ENCODE results near the gene YPEL1. TPM values are rescaled to one million over a fixed set of nuclear protein-coding genes. Genes with fewer than 3 reads are reported as not detected.
"Not testable (repeated sequence)": the region's sequence is repeated elsewhere in the genome, so short reads cannot be mapped to it uniquely, and the experiment has no call there.

The YPEL1 gene
- total RNA-seq, 1 donor from 2014 or later: 32.2 TPM

GRCh38 chr22:21679383-21679782, 56.2 kb downstream of the YPEL1 start:
- H3K4me3 ChIP-seq: no peak overlapping the region
- H3K27me3 Mint-ChIP-seq (ENCODE audit: insufficient read depth, low read depth): peaks cover 3% of the 10 kb centered on the region
- no peaks in the 10 kb centered on the region for H3K36me3 ChIP-seq
- no peak overlapping the region for H3K9ac ChIP-seq
- H3K27ac Mint-ChIP-seq: no peak overlapping the region
- no peak for DNase-seq (ENCODE audit: low spot score)
- no peaks in the 10 kb centered on the region for H3K79me2 ChIP-seq (ENCODE audit: low read depth)
- TF ChIP-seq EZH2phosphoT487 (IDR thresholded peaks at IDR 0.05) (no peak), EZH2 (IDR thresholded peaks at IDR 0.05) (no peak), CTCF (IDR thresholded peaks at IDR 0.05) (no peak)
- no peak overlapping the region for H3K4me2 ChIP-seq
- H3K4me3 Mint-ChIP-seq: no peak overlapping the region
- no peak overlapping the region for H2AFZ ChIP-seq (replicated peaks)
- H3K9me3 Mint-ChIP-seq: no peaks in the 10 kb centered on the region
- H3K9me3 ChIP-seq (ENCODE audit: low read depth): no peaks in the 10 kb centered on the region
- no peaks in the 10 kb centered on the region for H3K4me1 ChIP-seq
- peaks cover 2% of the 10 kb centered on the region for H3K4me1 Mint-ChIP-seq
- no peaks in the 10 kb centered on the region for H3F3A ChIP-seq (ENCODE audit: low read depth)
- no peak overlapping the region for H3K27ac ChIP-seq
- H3K27me3 ChIP-seq: no peaks in the 10 kb centered on the region
- H4K20me1 ChIP-seq (ENCODE audit: low read depth): no peaks in the 10 kb centered on the region
- peaks cover 16% of the 10 kb centered on the region for H3K36me3 Mint-ChIP-seq

- not testable (repeated sequence) for H3K9me3 Mint-ChIP-seq; H3K27me3 ChIP-seq; H3K36me3 ChIP-seq; H3K27ac ChIP-seq; H3K27ac Mint-ChIP-seq; H3K4me2 ChIP-seq; H2AFZ ChIP-seq (replicated peaks); H3K4me3 ChIP-seq; H3F3A ChIP-seq (ENCODE audit: low read depth); H3K9ac ChIP-seq; DNase-seq (ENCODE audit: low spot score); H3K79me2 ChIP-seq (ENCODE audit: low read depth); H4K20me1 ChIP-seq (ENCODE audit: low read depth); H3K4me3 Mint-ChIP-seq; H3K4me1 Mint-ChIP-seq; H3K27me3 Mint-ChIP-seq (ENCODE audit: insufficient read depth, low read depth); H3K9me3 ChIP-seq (ENCODE audit: low read depth); H3K4me1 ChIP-seq
- H3K36me3 Mint-ChIP-seq: peaks cover 16% of the 10 kb centered on the region
These were observed 56.8 kb downstream of the YPEL1 start for GRCh38 chr22:21678842-21679241.

GRCh38 chr22:21677606-21678443, 57.8 kb downstream of the YPEL1 start:
- Histone ChIP-seq H3K27me3 (no peaks in the 10 kb centered on the region), H4K20me1 (ENCODE audit: low read depth) (no peaks in the 10 kb centered on the region), H3K4me2 (no peak overlapping the region), H3F3A (ENCODE audit: low read depth) (no peaks in the 10 kb centered on the region), H3K4me3 (no peak overlapping the region), H3K9me3 (ENCODE audit: low read depth) (no peaks in the 10 kb centered on the region), H2AFZ (replicated peaks) (no peak overlapping the region), H3K9ac (no peak overlapping the region), H3K36me3 (no peaks in the 10 kb centered on the region), H3K27ac (no peak overlapping the region), H3K4me1 (no peaks in the 10 kb centered on the region), H3K79me2 (ENCODE audit: low read depth) (no peaks in the 10 kb centered on the region)
- no peaks in the 10 kb centered on the region for H3K9me3 Mint-ChIP-seq
- DNase-seq (ENCODE audit: low spot score): no peak
- H3K4me1 Mint-ChIP-seq: no peaks in the 10 kb centered on the region
- peaks cover 3% of the 10 kb centered on the region for H3K27me3 Mint-ChIP-seq (ENCODE audit: insufficient read depth, low read depth)
- no peak overlapping the region for H3K27ac Mint-ChIP-seq
- H3K36me3 Mint-ChIP-seq: peaks cover 16% of the 10 kb centered on the region
- no peak overlapping the region for H3K4me3 Mint-ChIP-seq
- TF ChIP-seq EZH2 (IDR thresholded peaks at IDR 0.05) (no peak), EZH2phosphoT487 (IDR thresholded peaks at IDR 0.05) (no peak), CTCF (IDR thresholded peaks at IDR 0.05) (no peak)

DNA sequence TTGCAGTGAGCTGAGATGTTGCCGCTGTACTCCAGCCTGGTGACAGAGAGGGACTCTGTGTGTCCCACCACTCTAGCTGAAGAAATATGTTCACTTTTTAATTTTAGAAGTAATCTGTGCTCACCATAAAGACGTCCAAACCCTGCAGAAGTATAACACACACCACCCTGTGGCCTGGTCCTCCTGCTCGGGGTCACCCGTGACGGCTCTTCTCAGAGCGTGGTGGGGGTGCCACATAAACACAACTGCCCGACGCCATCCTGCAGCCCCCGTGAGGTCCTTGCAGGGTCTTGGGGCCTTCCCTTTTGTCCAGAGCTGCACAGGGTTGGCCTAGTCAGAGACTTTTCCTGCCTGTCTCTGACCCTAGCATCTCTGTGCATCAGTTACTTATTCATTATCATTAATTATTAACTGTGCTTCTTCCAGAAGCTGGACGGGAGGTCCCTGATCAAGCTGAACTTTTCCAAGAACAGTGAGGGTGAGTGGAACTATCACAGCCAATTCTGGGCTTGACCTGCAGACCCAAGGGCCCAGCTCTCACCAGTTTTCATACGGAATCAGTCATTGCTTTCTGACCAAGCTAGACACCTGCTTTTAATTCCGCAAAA, 60.9 kb downstream of the YPEL1 start:
- TF ChIP-seq CTCF (IDR thresholded peaks at IDR 0.05) (no peak), EZH2phosphoT487 (IDR thresholded peaks at IDR 0.05) (no peak), EZH2 (IDR thresholded peaks at IDR 0.05) (no peak)
- Histone ChIP-seq H3K9ac (no peak overlapping the region), H3K79me2 (ENCODE audit: low read depth) (no peaks in the 10 kb centered on the region), H3K4me3 (no peak overlapping the region), H3K36me3 (no peaks in the 10 kb centered on the region), H3K9me3 (ENCODE audit: low read depth) (no peaks in the 10 kb centered on the region), H3K27ac (no peak overlapping the region), H3F3A (ENCODE audit: low read depth) (no peaks in the 10 kb centered on the region), H2AFZ (replicated peaks) (no peak overlapping the region), H3K4me2 (no peak overlapping the region), H3K4me1 (no peaks in the 10 kb centered on the region), H3K27me3 (no peaks in the 10 kb centered on the region), H4K20me1 (ENCODE audit: low read depth) (no peaks in the 10 kb centered on the region)
- Mint-ChIP-seq H3K36me3 (peaks cover 18% of the 10 kb centered on the region), H3K27ac (no peak overlapping the region), H3K27me3 (ENCODE audit: insufficient read depth, low read depth) (no peaks in the 10 kb centered on the region), H3K4me3 (no peak overlapping the region), H3K4me1 (no peaks in the 10 kb centered on the region), H3K9me3 (no peaks in the 10 kb centered on the region)
- DNase-seq (ENCODE audit: low spot score): no peak

Measured in neural progenitor cell (in vitro differentiated cells).